Measurements from ENCODE around the gene PRKN.

GRCh38 chr6:161954077-161954476 is 773.5 kb downstream of the PRKN start:
- TF ChIP-seq, protein P1, sequence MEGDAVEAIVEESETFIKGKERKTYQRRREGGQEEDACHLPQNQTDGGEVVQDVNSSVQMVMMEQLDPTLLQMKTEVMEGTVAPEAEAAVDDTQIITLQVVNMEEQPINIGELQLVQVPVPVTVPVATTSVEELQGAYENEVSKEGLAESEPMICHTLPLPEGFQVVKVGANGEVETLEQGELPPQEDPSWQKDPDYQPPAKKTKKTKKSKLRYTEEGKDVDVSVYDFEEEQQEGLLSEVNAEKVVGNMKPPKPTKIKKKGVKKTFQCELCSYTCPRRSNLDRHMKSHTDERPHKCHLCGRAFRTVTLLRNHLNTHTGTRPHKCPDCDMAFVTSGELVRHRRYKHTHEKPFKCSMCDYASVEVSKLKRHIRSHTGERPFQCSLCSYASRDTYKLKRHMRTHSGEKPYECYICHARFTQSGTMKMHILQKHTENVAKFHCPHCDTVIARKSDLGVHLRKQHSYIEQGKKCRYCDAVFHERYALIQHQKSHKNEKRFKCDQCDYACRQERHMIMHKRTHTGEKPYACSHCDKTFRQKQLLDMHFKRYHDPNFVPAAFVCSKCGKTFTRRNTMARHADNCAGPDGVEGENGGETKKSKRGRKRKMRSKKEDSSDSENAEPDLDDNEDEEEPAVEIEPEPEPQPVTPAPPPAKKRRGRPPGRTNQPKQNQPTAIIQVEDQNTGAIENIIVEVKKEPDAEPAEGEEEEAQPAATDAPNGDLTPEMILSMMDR (IDR thresholded peaks at IDR 0.05): no peak
- TF ChIP-seq EP300 (IDR thresholded peaks at IDR 0.05): no peak
- TF ChIP-seq POLR2A (IDR thresholded peaks at IDR 0.05): no peak
